ENCODE results near the gene SF3B6.

Gene SF3B6

GRCh38 chr2:24086241-24086640 lies 10.1 kb upstream of the SF3B6 start:
- peaks cover 0 to 8% of the 10 kb centered on the region in 2 donors for H3K4me1 ChIP-seq (ENCODE audit: control insufficient read depth in 2 of 2, insufficient read depth in 1 of 2, low read depth in 1 of 2, low read length in 2 of 2)
- no peak overlapping the region for H4K91ac ChIP-seq (ENCODE audit: low read depth, low read length, poor library complexity)
- H2AFZ ChIP-seq (ENCODE audit: low read length) = no peak overlapping the region
- no peaks in the 10 kb centered on the region for H3K27me3 ChIP-seq (ENCODE audit: control insufficient read depth in 3 of 3, insufficient read depth in 3 of 3, low read depth in 1 of 3, low read length in 3 of 3)
- no peak overlapping the region for H3K9ac ChIP-seq (ENCODE audit: low read depth, low read length, poor library complexity)
- H3K23ac ChIP-seq (ENCODE audit: low read depth, low read length, poor library complexity) = no peak overlapping the region
- no peak overlapping the region for H2BK15ac ChIP-seq (ENCODE audit: low read length)
- no peaks in the 10 kb centered on the region for H3K79me1 ChIP-seq (ENCODE audit: low read depth, low read length)
- no peak overlapping the region for H2BK12ac ChIP-seq (ENCODE audit: low read length)
- H4K8ac ChIP-seq (ENCODE audit: low read depth, low read length) = no peak overlapping the region
- H2AK5ac ChIP-seq (ENCODE audit: low read depth, low read length) = no peak overlapping the region
- no peaks in the 10 kb centered on the region for H3K9me3 ChIP-seq (replicated peaks in 1 of 2; ENCODE audit: control insufficient read depth in 2 of 2, insufficient read depth in 1 of 2, low read depth in 1 of 2, low read length in 2 of 2)
- no peak overlapping the region for H3K27ac ChIP-seq (replicated peaks; ENCODE audit: low read length)
- H3K4ac ChIP-seq (ENCODE audit: low read length) = no peak overlapping the region
- no peak for DNase-seq (ENCODE audit: low spot score)
- H3K14ac ChIP-seq (ENCODE audit: low read length) = no peak overlapping the region
- no peak overlapping the region for H3K4me3 ChIP-seq (ENCODE audit: low read length in 2 of 2)
- peaks cover 10 to 16% of the 10 kb centered on the region in 2 donors for H3K36me3 ChIP-seq (replicated peaks in 1 of 2; ENCODE audit: control insufficient read depth in 2 of 2, insufficient read depth in 2 of 2, low read length in 2 of 2)
- H2BK120ac ChIP-seq (ENCODE audit: low read depth, low read length) = no peak overlapping the region
- H3K4me2 ChIP-seq (ENCODE audit: insufficient read depth, low read length, poor library complexity, severe bottlenecking) = no peak overlapping the region
- no CpG with 5 or more reads among the region's 1 CpG for WGBS, 2 donors (ENCODE audit: extremely low coverage in 2 of 2, insufficient read length in 2 of 2, insufficient replicate concordance in 1 of 2)
- H3K18ac ChIP-seq (ENCODE audit: low read length) = no peak overlapping the region
- no peak overlapping the region for H2BK5ac ChIP-seq (ENCODE audit: low read length)

- H3K27ac ChIP-seq (replicated peaks; ENCODE audit: low read length) = peak overlapping the region; percentile 98
- H2AK5ac ChIP-seq (ENCODE audit: low read depth, low read length) = no peak overlapping the region
- H3K4ac ChIP-seq (ENCODE audit: low read length) = no peak overlapping the region
- no peak overlapping the region for H3K14ac ChIP-seq (ENCODE audit: low read length)
- no peaks in the 10 kb centered on the region for H3K9me3 ChIP-seq (replicated peaks in 1 of 2; ENCODE audit: control insufficient read depth in 2 of 2, insufficient read depth in 1 of 2, low read depth in 1 of 2, low read length in 2 of 2)
- H4K91ac ChIP-seq (ENCODE audit: low read depth, low read length, poor library complexity) = no peak overlapping the region
- H2BK15ac ChIP-seq (ENCODE audit: low read length) = no peak overlapping the region
- H3K4me1 ChIP-seq (ENCODE audit: control insufficient read depth in 2 of 2, insufficient read depth in 1 of 2, low read depth in 1 of 2, low read length in 2 of 2) = peaks cover 0 to 8% of the 10 kb centered on the region in 2 donors
- H3K18ac ChIP-seq (ENCODE audit: low read length) = peak overlapping the region; percentile 80
- H3K9ac ChIP-seq (ENCODE audit: low read depth, low read length, poor library complexity) = peak overlapping the region; percentile 46
- no peak overlapping the region for H2BK12ac ChIP-seq (ENCODE audit: low read length)
- H3K4me2 ChIP-seq (ENCODE audit: insufficient read depth, low read length, poor library complexity, severe bottlenecking) = peak overlapping the region; percentile 98
- H3K23ac ChIP-seq (ENCODE audit: low read depth, low read length, poor library complexity) = no peak overlapping the region
- DNase-seq (ENCODE audit: low spot score) = no peak
- H3K4me3 ChIP-seq (ENCODE audit: low read length in 2 of 2) = peak overlapping the region; percentile 63 to 92
- no peak overlapping the region for H2BK5ac ChIP-seq (ENCODE audit: low read length)
- no peak overlapping the region for H4K8ac ChIP-seq (ENCODE audit: low read depth, low read length)
- peak overlapping the region; percentile 94 for H2AFZ ChIP-seq (ENCODE audit: low read length)
- no peak overlapping the region for H2BK120ac ChIP-seq (ENCODE audit: low read depth, low read length)
- peaks cover 15 to 24% of the 10 kb centered on the region in 2 donors for H3K36me3 ChIP-seq (replicated peaks in 1 of 2; ENCODE audit: control insufficient read depth in 2 of 2, insufficient read depth in 2 of 2, low read length in 2 of 2)
- H3K27me3 ChIP-seq (ENCODE audit: control insufficient read depth in 3 of 3, insufficient read depth in 3 of 3, low read depth in 1 of 3, low read length in 3 of 3) = no peaks in the 10 kb centered on the region
- WGBS, 2 donors (ENCODE audit: extremely low coverage in 2 of 2, insufficient read length in 2 of 2, insufficient replicate concordance in 1 of 2) = no CpG with 5 or more reads among the region's 11 CpGs
- no peaks in the 10 kb centered on the region for H3K79me1 ChIP-seq (ENCODE audit: low read depth, low read length)
Measured at GRCh38 chr2:24085200-24085489, 9.0 kb upstream of the SF3B6 start.

DNA sequence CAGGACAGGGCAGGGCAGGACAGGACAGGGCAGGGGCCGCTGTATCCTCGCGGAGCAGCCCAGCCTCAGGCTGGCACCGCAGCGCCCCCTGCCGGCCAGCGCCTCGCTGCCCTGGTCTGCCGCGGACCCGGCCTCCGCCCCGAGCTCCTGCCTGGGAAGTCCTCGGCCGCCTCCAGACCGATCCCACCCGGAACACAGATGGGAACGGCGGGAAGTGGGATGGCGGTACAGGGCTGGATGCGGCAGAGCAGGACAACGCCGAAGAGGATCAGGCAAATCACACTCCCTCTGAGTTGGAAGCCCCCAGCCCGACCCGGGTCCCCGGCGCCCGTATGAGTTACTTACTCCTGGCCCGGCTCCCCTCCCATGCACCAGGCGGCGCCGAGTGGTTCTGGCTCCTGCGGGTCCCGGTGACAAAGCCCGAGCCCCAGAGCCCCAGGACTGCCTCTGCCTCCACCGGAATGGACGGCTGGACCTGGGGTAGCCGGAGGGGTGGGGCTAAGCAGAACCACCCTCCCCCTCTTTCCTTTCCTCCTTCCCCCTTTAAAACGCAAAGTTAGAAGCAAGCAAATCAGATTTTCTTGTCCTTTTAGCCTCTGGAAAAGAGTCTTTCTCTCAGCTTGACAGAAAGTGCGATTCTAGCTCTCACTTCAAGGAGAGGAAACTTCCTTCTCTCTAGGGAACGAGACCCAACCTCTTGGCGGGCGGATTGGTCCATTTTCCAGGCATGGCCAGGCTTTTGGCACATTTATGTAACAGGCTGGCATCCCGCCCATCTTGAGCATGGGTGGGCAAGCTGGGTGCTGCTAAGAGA lies 8.5 kb upstream of the SF3B6 start, which contains the start of gene TP53I3:
TSS of gene TP53I3 (minus strand) at position 449 of the 814 bp plus-strand sequence. CDS start 508 bp downstream, outside the sequence.
- Histone ChIP-seq H3K79me1 (ENCODE audit: low read depth, low read length) (no peaks in the 10 kb centered on the region), H2BK12ac (ENCODE audit: low read length) (peak within 1 kb of the TSS; percentile 69), H2BK5ac (ENCODE audit: low read length) (peak within 1 kb of the TSS; percentile 94), H3K4me2 (ENCODE audit: insufficient read depth, low read length, poor library complexity, severe bottlenecking) (peak within 1 kb of the TSS; percentile 98), H4K91ac (ENCODE audit: low read depth, low read length, poor library complexity) (peak within 1 kb of the TSS; percentile 16), H3K9ac (ENCODE audit: low read depth, low read length, poor library complexity) (peak within 1 kb of the TSS; percentile 92), H3K14ac (ENCODE audit: low read length) (peak within 1 kb of the TSS; percentile 77), H3K18ac (ENCODE audit: low read length) (peak within 1 kb of the TSS; percentile 99), H2BK120ac (ENCODE audit: low read depth, low read length) (no peak within 1 kb of the TSS), H3K23ac (ENCODE audit: low read depth, low read length, poor library complexity) (peak within 1 kb of the TSS; percentile 60), H3K4me3 (ENCODE audit: low read length in 2 of 2) (peak within 1 kb of the TSS; percentile 63 to 92), H2AFZ (ENCODE audit: low read length) (peak within 1 kb of the TSS; percentile 94), H2BK15ac (ENCODE audit: low read length) (peak within 1 kb of the TSS; percentile 84), H3K27ac (replicated peaks; ENCODE audit: low read length) (peak within 1 kb of the TSS; percentile 98), H3K9me3 (replicated peaks in 1 of 2; ENCODE audit: control insufficient read depth in 2 of 2, insufficient read depth in 1 of 2, low read depth in 1 of 2, low read length in 2 of 2) (no peaks in the 10 kb centered on the region), H3K4me1 (ENCODE audit: control insufficient read depth in 2 of 2, insufficient read depth in 1 of 2, low read depth in 1 of 2, low read length in 2 of 2) (peaks cover 0 to 8% of the 10 kb centered on the region in 2 donors), H2AK5ac (ENCODE audit: low read depth, low read length) (no peak within 1 kb of the TSS), H3K27me3 (ENCODE audit: control insufficient read depth in 3 of 3, insufficient read depth in 3 of 3, low read depth in 1 of 3, low read length in 3 of 3) (no peaks in the 10 kb centered on the region), H3K4ac (ENCODE audit: low read length) (no peak within 1 kb of the TSS), H4K8ac (ENCODE audit: low read depth, low read length) (peak within 1 kb of the TSS; percentile 87), H3K36me3 (replicated peaks in 1 of 2; ENCODE audit: control insufficient read depth in 2 of 2, insufficient read depth in 2 of 2, low read length in 2 of 2) (peaks cover 15 to 29% of the 10 kb centered on the region in 2 donors)
- WGBS, 2 donors (ENCODE audit: extremely low coverage in 2 of 2, insufficient read length in 2 of 2, insufficient replicate concordance in 1 of 2) = no CpG with 5 or more reads among the region's 44 CpGs
- DNase-seq (ENCODE audit: low spot score) = peak; percentile 94

- peak; percentile 78 for DNase-seq (ENCODE audit: low spot score)
- Histone ChIP-seq H2AFZ (ENCODE audit: low read length) (peak overlapping the region; percentile 94), H3K14ac (ENCODE audit: low read length) (peak overlapping the region; percentile 77), H3K27me3 (ENCODE audit: control insufficient read depth in 3 of 3, insufficient read depth in 3 of 3, low read depth in 1 of 3, low read length in 3 of 3) (no peaks in the 10 kb centered on the region), H3K27ac (replicated peaks; ENCODE audit: low read length) (peak overlapping the region; percentile 98), H2BK15ac (ENCODE audit: low read length) (peak overlapping the region; percentile 84), H2BK5ac (ENCODE audit: low read length) (peak overlapping the region; percentile 94), H3K23ac (ENCODE audit: low read depth, low read length, poor library complexity) (peak overlapping the region; percentile 60), H3K9ac (ENCODE audit: low read depth, low read length, poor library complexity) (peak overlapping the region; percentile 92), H3K4me1 (ENCODE audit: control insufficient read depth in 2 of 2, insufficient read depth in 1 of 2, low read depth in 1 of 2, low read length in 2 of 2) (peaks cover 0 to 8% of the 10 kb centered on the region in 2 donors), H2BK120ac (ENCODE audit: low read depth, low read length) (peak overlapping the region; percentile 63), H2AK5ac (ENCODE audit: low read depth, low read length) (no peak overlapping the region), H3K9me3 (replicated peaks in 1 of 2; ENCODE audit: control insufficient read depth in 2 of 2, insufficient read depth in 1 of 2, low read depth in 1 of 2, low read length in 2 of 2) (no peaks in the 10 kb centered on the region), H3K4me2 (ENCODE audit: insufficient read depth, low read length, poor library complexity, severe bottlenecking) (peak overlapping the region; percentile 98), H3K4ac (ENCODE audit: low read length) (no peak overlapping the region), H3K4me3 (ENCODE audit: low read length in 2 of 2) (peak overlapping the region; percentile 63 to 92), H3K79me1 (ENCODE audit: low read depth, low read length) (no peaks in the 10 kb centered on the region), H4K91ac (ENCODE audit: low read depth, low read length, poor library complexity) (peak overlapping the region; percentile 16), H3K18ac (ENCODE audit: low read length) (peak overlapping the region; percentile 99), H2BK12ac (ENCODE audit: low read length) (peak overlapping the region; percentile 69), H3K36me3 (replicated peaks in 1 of 2; ENCODE audit: control insufficient read depth in 2 of 2, insufficient read depth in 2 of 2, low read length in 2 of 2) (peaks cover 15 to 37% of the 10 kb centered on the region in 2 donors), H4K8ac (ENCODE audit: low read depth, low read length) (peak overlapping the region; percentile 87)
- no CpG with 5 or more reads among the region's 30 CpGs for WGBS, 2 donors (ENCODE audit: extremely low coverage in 2 of 2, insufficient read length in 2 of 2, insufficient replicate concordance in 1 of 2)
Measured at GRCh38 chr2:24083567-24084385, 7.7 kb upstream of the SF3B6 start.
